ENCODE measurements around the gene MEF2C. TPM values are rescaled to one million over a fixed set of nuclear protein-coding genes. Genes with fewer than 3 reads are reported as not detected.

MEF2C gene
- total RNA-seq, 1 experiment from 2014 or later, result 9.9 TPM

- in situ Hi-C loops (cut with HindIII; ENCODE audit: low pct_unique_long_range_greater_than_20kb, low sequenced_read_pairs), result no loop called here
- CTCF ChIA-PET, result no interaction called here
- Histone ChIP-seq H3K27me3 (ENCODE audit: control insufficient read depth, insufficient read depth, low read length) (no peaks in the 10 kb centered on the region), H3K27ac (ENCODE audit: low read length) (no peak overlapping the region), H3K9me3 (ENCODE audit: control insufficient read depth, insufficient read depth, low read depth, low read length) (no peaks in the 10 kb centered on the region), H3K4me3 (ENCODE audit: low read depth in 2 of 2, low read length in 2 of 2) (no peak overlapping the region), H3K4me1 (ENCODE audit: control insufficient read depth, insufficient read depth, low read length) (peaks cover 3% of the 10 kb centered on the region; the same call in 1 of the 2 replicates), H3K36me3 (ENCODE audit: control insufficient read depth, insufficient read depth, low read length) (no peaks in the 10 kb centered on the region)
- ATAC-seq (no peak), DNase-seq (ENCODE audit: low read depth, low spot score) (no peak)
- TF ChIP-seq SIN3A (IDR thresholded peaks at IDR 0.05; ENCODE audit: borderline replicate concordance, insufficient read depth, low read depth, low read length), result no peak
- no peak for TF ChIP-seq POLR2AphosphoS5 (IDR thresholded peaks at IDR 0.05; ENCODE audit: low read depth, low read length)
- TF ChIP-seq CTCF (IDR thresholded peaks at IDR 0.05), result no peak
- TF ChIP-seq TCF7L2 (IDR thresholded peaks at IDR 0.05; ENCODE audit: low read depth, low read length), result no peak
- TF ChIP-seq REST (IDR thresholded peaks at IDR 0.05; ENCODE audit: insufficient read depth in 1 of 2, low read depth in 2 of 2, low read length in 1 of 2), result no peak
- POLR2A ChIA-PET, result no interaction called here
- no TSS peak for BruUV-seq (replicated peaks)
- intact Hi-C loops (cut with micrococcal nuclease; ENCODE audit: unreplicated experiment), result no loop called here
Observed at GRCh38 chr5:88748666-88749065, 134.3 kb downstream of the MEF2C start.

GRCh38 chr5:88746438-88746882, 136.5 kb downstream of the MEF2C start:
- Histone ChIP-seq H3K27me3 (ENCODE audit: control insufficient read depth, insufficient read depth, low read length) (no peaks in the 10 kb centered on the region), H3K27ac (ENCODE audit: low read length) (no peak overlapping the region), H3K4me1 (ENCODE audit: control insufficient read depth, insufficient read depth, low read length) (peaks cover 8% of the 10 kb centered on the region; the same call in 1 of the 2 replicates), H3K4me3 (ENCODE audit: low read depth in 2 of 2, low read length in 2 of 2) (no peak overlapping the region), H3K36me3 (ENCODE audit: control insufficient read depth, insufficient read depth, low read length) (no peaks in the 10 kb centered on the region), H3K9me3 (ENCODE audit: control insufficient read depth, insufficient read depth, low read depth, low read length) (no peaks in the 10 kb centered on the region)
- ATAC-seq (no peak), DNase-seq (ENCODE audit: low read depth, low spot score) (no peak)
- BruUV-seq (replicated peaks), result no TSS peak
- CTCF ChIA-PET, result interaction anchor here (0.7 kb wide), 1 partner anchor 1589 kb away, joined by 3 read pairs; no protein-coding TSS in a partner anchor
- intact Hi-C loops (cut with micrococcal nuclease; ENCODE audit: unreplicated experiment) (no loop called here), in situ Hi-C loops (cut with HindIII; ENCODE audit: low pct_unique_long_range_greater_than_20kb, low sequenced_read_pairs) (no loop called here)
- POLR2A ChIA-PET, result no interaction called here
- no peak for TF ChIP-seq TCF7L2 (IDR thresholded peaks at IDR 0.05; ENCODE audit: low read depth, low read length)
- TF ChIP-seq SIN3A (IDR thresholded peaks at IDR 0.05; ENCODE audit: borderline replicate concordance, insufficient read depth, low read depth, low read length), result no peak
- no peak for TF ChIP-seq POLR2AphosphoS5 (IDR thresholded peaks at IDR 0.05; ENCODE audit: low read depth, low read length)
- no peak for TF ChIP-seq REST (IDR thresholded peaks at IDR 0.05; ENCODE audit: insufficient read depth in 1 of 2, low read depth in 2 of 2, low read length in 1 of 2)
- no peak for TF ChIP-seq CTCF (IDR thresholded peaks at IDR 0.05)
